ENCODE data around the gene PDCD1.
"Not testable (repeated sequence)": the region's sequence is repeated elsewhere in the genome, so short reads cannot be mapped to it uniquely, and the experiment has no call there.

The PDCD1 gene

DNA sequence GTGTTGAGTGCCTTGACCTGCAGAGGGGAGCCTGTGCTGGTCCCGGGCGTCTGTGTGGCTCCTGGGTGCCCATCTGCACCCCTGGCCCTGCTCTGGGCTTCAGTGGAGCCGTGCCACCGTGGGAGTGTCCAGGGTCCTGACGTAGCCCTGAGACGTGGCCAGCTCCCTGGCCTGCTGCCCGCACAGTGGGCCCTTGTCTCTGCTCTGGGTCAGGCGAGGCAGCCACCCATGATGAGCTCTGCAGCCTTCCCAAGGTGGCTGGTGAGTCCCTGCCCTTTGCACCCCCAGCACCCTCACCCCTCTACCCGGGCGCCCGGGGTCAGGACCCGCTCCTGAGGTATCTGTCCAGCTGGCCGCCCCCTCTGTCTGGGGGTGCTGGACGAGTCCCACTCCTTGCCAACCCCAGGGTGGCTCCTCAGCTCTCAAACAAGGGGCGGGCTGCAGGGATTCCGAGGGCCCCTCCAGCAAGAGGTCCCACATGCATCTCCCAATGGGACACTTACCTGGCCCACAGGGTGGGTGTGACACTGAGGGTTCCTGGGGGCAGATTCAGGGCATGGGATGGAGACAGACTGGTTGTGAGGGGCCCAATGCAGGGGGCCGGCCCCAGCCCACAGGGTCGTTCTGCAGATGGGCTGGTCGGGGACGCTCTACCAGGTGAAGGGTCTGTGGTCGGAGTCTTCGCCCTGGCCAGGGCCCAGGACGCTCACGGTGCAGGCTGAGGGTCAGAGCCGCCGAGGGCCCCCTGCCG is 47.3 kb downstream of the PDCD1 start:
- DNase-seq: no peak

DNA sequence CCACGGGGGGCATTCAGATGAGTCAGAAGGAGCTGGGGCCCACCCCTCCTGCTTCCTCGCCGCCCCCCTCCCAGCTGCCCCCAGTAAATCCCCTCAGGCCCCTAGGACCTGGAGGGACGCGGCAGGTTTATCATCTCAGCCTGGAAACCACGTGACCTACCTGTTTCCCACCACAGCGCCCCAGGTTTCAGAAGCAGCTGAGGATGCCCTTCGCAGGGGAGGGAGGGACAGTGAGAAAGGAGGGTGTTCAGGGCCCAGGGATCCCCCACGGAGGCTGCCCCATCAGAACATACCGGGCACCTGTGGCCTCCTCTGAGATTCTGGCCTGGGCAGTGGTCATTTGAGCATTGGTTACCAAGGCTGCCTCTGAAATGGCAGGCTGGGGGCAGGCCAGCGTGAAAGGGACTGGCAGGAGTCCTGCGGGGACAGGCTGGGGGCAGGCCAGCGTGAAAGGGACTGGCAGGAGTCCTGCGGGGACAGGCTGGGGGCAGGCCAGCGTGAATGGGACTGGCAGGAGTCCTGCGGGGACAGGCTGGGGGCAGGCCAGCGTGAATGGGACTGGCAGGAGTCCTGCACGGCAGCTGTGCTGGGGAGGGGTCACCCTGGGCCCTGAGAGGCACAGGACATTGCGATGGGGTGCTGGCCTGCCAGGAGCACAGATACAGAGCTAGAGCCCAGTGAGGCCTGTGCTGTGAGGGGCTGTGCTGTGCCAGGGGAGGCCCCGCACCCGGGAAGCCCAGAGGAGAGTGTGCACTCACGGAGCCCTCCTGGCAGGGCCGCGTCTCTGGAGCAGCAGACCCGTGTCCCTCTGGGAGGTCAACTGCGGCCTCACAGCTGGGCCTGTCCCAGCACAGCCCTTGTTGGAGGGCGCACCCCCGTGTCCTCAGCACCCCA is 48.1 kb downstream of the PDCD1 start:
- no peak for DNase-seq

DNA sequence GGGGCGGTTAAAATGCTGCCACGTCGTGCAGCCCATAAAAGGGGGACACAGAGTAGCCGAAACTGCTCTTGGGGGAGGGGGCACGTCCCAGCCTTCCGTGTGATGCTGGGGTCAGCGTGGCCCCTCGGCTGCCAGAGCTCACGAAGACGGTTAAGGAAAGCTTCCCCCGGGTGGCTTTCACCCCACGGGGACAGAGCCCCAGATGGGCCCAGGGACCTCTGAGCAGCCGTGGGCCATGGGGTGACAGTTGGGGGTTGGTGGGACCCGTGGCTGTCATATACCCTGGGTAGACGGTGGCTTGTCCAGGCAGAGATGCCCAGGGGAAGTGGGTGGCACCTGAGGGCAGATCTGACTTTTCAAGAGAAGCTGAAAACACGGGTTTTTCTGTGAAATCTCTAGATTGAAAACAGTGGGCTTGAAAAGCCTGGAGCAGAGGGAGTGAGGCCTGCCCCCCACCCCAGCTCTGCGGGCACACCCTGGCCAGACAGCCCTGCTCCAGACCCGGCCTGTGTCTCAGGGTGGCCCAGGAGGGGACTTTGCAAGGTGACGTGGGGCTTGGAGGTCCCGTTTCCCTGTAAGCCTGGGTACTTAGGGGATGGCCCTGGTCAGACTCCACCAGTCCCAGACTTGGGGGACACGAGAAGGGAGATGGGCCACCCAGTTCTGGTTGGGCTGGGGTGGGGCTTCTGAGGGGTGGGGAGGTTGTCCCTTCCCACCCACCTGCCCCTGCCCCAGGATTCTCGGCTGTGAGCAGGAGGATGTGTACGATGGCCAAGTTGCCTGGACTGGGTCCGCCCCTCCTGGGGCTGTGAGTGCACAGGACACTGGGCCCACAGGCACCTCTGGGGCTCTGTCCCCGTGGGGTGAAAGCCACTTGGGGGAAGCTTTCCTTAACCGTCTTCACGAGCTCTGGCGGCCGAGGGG is 49.0 kb downstream of the PDCD1 start:
- no peak for DNase-seq

DNA sequence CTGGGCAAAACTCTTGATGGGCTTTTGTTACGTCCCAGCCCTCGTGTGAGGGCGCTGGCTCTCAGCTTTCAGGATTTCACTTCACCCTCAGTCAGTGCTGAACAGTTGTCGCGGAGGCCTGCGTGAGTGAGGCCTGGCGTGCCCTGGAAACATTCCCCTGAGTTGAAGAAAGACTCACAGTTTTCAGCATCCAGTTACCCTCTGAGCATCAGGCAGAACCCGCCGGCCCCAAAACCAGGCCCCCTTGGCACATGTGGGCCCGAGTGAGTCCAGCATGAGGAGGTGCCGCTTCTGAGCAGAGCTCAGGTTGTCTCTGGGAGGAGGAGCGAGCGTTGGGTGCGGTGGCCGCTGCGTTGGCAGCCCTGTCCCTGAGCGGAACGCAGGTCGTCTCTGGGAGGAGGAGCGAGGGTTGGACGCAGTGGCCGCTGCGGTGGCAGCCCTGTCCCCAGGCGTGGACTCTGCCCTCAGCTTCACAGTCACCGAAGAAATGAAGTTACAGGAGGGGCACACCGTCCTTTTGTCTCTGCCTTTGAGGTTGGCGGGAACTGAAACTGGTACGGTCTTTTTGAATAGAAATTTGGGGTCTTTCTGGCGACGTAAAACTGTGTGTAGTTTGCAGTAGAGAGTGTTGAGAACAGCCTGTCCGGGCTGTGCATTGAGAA is 49.8 kb downstream of the PDCD1 start, which contains the start of gene NEU4:
NEU4 (plus strand) TSS at position 473 of the 662 bp plus-strand sequence. CDS start 5,292 bp downstream, outside the sequence.
- DNase-seq: no peak

DNA sequence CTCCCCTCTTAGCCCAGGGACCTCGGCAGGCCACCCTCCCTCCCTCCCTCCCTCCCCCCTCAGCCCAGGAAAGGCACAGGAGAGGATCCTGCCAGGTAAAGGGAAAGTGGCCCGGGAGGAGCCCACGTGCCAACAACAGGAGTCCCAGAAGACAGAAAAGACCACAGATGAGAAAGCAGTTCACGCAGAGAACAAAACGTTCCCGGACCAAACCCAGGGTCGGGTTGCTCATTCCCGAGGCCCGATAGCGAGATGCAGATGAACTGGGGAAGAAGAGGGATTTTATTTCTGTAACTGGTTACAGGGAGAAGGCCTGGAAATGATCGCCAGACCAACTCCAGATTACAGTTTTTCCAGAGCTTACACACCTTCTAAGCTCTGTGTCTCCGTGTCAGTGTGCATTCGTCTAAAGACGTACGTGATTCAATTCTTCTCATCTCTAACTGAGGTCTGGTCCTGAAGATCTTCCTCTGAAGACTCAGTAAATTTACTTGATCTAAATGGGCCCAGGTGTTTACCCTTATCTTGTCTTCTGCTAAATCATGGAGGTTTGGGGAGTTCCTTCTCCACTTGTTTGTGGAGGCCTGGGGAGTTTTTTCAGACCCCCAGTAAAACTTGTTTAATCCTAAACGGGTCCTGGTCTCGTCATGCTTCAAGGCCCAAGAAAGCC is 50.5 kb downstream of the PDCD1 start:
- DNase-seq: no peak

DNA sequence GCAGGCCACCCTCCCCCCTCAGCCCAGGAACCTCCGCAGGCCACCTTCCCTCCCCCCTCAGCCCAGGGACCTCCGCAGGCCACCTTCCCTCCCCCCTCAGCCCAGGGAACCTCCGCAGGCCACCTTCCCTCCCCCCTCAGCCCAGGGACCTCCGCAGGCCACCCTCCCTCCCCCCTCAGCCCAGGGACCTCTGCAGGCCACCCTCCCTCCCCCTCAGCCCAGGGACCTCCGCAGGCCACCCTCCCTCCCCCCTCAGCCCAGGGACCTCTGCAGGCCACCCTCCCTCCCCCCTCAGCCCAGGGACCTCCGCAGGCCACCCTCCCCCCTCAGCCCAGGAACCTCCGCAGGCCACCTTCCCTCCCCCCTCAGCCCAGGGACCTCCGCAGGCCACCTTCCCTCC is 52.5 kb downstream of the PDCD1 start:
- not testable (repeated sequence) for DNase-seq

DNA sequence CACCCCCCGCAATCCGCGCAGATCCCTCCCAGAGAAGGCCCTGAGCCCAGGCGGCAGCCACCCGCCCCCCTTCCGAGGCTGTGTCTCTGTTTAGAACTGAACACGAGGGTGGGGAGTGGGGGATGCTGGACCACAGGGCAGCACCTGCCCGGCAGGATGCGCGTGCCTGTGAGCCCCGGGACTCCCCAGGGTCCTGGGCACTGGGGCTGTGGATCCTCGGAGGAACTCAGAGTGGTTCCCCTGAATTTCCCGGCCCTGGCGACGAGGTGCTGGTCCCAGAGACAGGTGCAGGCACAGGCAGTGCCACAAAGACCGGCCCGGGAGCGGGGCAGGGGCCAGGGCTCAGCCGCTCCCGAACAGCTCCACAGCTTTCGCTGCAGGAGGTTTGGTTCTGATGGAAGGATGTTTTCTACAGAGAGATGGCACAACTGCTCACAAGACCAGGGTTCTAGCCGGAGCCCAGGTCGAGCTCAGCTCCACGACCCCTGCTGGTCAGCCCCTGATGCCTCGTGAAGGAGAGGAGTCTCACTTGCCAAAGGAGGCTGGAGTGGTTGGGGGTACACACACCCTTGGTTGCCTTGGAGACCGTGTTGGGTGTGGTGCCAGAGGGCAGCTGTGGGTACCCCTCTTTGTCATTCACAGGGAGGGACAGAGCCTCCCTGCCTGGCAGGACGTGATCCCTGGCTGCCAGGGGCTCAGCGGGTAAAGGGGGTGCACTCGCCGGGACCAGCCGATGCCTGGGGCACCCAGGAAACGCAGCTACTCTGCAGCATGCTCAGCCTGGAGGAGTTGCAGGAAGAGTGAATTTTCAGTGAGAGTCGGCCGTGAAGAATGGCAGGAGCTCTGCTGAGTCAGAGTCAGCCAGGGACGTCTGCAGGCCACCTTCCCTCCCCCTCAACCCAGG is 54.1 kb downstream of the PDCD1 start:
- DNase-seq: no peak

DNA sequence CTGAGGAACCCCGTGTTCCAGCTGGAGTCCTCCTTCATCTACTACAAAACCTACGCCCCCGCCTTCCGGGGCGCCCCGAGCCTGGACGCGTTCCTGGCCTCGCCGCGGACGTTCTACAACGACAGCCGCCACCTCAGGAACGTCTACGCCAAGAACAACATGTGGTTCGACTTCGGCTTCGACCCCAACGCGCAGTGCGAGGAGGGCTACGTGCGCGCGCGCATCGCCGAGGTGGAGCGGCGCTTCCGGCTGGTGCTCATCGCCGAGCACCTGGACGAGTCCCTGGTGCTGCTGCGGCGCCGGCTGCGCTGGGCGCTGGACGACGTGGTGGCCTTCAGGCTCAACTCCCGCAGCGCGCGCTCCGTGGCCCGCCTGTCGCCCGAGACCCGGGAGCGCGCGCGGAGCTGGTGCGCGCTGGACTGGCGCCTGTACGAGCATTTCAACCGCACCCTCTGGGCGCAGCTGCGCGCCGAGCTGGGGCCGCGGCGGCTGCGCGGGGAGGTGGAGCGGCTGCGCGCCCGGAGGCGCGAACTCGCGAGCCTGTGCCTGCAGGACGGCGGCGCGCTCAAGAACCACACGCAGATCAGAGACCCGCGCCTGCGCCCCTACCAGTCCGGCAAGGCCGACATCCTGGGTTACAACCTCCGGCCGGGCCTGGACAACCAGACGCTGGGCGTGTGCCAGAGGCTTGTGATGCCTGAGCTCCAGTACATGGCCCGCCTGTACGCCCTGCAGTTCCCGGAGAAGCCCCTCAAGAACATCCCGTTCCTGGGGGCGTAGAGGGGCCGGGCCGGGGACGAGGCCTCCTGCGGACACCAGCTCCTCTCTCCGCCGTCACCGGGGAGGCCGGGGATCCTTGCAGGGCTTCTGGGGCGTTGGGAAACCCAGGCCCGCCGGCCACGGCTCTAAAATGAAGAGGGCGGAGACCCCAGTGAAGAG is 55.0 kb downstream of the PDCD1 start:
- peak; percentile 52 to 73 for DNase-seq

DNA sequence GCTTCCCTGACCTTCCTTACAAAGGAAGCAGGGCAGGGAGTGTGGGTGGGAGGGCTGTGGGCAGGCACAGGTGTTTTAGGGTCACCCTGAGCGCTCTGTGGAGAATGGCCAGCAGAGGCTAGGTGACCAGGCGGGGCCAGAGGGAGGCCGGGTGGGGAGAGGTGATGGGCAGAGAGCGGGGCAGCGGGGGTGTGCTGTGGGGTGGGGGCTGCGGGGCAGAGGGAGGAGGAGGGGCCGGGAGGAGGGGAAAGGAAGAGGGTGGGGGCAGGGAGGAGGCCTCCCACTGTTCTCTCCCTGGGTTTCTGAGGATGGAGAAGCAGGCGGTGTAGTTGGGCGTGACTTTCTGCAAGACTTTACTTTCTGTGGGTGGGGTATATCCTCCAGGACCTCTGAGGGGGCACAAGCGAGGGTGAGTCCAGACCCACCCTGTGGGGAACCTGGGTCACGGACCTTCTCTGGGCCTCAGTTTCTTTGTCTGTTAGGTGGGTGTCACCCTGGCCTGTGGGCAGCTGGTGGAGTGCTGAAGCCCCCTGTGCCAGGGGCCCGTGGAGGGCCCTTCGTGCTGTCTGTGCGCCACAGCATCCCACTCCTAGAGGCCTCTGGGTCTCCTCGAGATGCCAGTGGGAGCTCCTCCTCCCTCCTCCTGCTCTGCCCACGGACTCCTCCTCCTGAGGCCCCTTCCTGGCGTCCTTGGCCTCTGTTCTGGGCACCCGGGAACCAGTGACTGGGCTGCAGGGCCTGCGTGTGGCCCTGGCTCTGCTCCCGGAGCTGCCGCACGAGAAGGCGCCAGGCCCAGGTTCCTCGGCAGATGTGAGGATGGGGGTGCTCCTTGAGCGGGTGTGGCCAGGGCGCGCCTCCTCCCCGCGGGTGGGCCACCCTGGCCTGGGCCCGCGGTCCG is 56.0 kb downstream of the PDCD1 start:
- DNase-seq: no peak

DNA sequence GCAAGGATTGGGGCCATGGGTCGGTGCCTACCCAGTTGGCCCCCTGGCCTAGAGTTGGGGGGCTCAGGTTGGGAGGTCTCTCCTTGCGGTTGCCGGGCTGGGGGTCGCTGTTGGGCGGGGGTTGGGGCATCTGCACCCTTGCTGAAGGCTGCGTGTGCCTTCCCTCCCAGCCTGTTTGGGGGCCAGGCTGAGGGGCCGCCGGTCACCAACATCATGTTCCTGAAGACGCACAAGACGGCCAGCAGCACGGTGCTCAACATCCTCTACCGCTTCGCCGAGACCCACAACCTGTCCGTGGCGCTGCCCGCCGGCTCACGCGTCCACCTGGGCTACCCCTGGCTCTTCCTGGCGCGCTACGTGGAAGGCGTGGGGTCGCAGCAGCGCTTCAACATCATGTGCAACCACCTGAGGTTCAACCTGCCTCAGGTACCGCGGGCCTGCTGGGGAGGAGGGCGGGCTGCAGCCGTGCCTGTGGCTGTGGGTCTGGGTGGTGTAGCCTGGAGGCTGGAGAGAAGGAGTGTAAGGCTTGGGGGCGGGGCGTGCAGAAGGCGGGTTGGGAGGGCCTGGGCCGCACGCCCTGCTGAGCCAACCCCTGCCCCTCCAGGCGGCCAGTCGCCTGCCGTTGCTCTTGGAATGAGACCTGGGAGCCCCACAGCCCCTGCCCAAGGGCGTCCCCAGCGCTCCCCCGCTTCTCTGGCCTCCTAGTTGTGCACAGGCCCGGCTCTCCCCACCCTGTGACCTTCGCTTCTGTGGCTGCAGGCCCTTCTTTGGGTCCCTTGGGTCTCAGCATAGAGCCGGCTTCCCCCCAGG is 56.9 kb downstream of the PDCD1 start:
- no peak for DNase-seq

DNA sequence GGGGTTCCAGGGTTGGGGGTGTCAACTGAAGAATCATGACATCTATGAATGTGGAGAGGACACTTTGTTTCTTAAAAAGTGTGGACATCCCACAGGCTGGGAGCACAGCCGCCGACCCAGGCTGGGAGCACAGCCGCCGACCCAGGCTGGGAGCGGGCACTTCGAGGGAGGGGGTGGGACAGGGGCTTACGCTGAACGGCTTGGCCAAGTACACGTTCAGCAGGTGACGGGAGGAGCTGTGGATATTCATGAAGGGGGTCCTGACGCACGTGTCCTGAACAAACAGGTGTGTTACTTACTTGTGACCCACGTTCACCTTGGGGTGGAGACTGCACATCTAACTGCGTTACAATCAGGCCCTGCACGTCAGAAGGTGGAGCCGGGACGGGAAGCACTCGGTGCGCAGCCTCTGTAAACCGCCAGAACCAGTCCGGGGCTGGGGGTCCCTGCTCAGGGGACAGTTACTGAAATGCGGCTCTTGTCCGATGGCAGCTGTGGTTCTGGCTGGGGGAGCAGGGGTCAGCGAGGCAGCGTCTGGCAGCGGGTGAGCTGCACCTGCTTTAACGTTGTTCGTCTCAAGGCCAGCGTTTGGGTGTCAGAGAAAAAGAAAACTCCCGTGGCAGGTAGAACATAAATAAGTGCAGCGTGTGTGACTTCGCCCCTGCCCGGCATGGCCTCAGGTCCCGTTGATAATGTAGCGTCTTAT is 58.3 kb downstream of the PDCD1 start:
- not testable (repeated sequence) for DNase-seq

Measured in NCI-H2081 (cell line).